GM06990 (cell line): ENCODE data around the gene ATP7A.
"Not testable (repeated sequence)": the region's sequence is repeated elsewhere in the genome, so short reads cannot be mapped to it uniquely, and the experiment has no call there.

ENCODE experiments used
- DNase-seq: peaks from one replicate; pipeline ENCODE4 v3.0.0-alpha.2; 2011; ENCODE audit not compliant: insufficient read length; ENCODE audit errors: extremely low read depth
- H3K27me3 ChIP-seq: replicated peaks from 2 replicates; pipeline ENCODE4 v1.6.0; 2011; ENCODE audit warnings: low read length; ENCODE audit not compliant: control insufficient read depth, insufficient read depth
- H3K36me3 ChIP-seq: 2 replicates; pipeline ENCODE4 v1.5.1; 2011; ENCODE audit warnings: low read length; ENCODE audit not compliant: control insufficient read depth, insufficient read depth
- H3K4me3 ChIP-seq: replicated peaks from 2 replicates; pipeline ENCODE4 v1.5.1; 2011; ENCODE audit warnings: low read depth, mild to moderate bottlenecking, control low read depth, low read length
- CTCF ChIP-seq: IDR thresholded peaks from 2 replicates; pipeline ENCODE4 v1.5.1; 2011; ENCODE audit warnings: low read length, control low read depth, mild to moderate bottlenecking, inconsistent platforms; ENCODE audit not compliant: insufficient read depth, poor library complexity, severe bottlenecking

The ATP7A gene

GRCh38 chrX:77937291-77937690 is 26.8 kb downstream of the ATP7A start:
- no peak for TF ChIP-seq CTCF
- H3K27me3 ChIP-seq = no peaks in the 10 kb centered on the region
- DNase-seq = no peak

GRCh38 chrX:77938083-77938680 is 27.7 kb downstream of the ATP7A start:
- no peak for DNase-seq
- Histone ChIP-seq H3K36me3 (no peaks in the 10 kb centered on the region), H3K4me3 (no peak overlapping the region), H3K27me3 (no peaks in the 10 kb centered on the region)
- no peak for TF ChIP-seq CTCF

More at GRCh38 chrX:77937291-77937690, 26.8 kb downstream of the ATP7A start:
- Histone ChIP-seq H3K36me3 (no peaks in the 10 kb centered on the region), H3K4me3 (no peak overlapping the region)

GRCh38 chrX:77945031-77945430 is 34.5 kb downstream of the ATP7A start:
- H3K36me3 ChIP-seq, DNase-seq, H3K27me3 ChIP-seq, H3K4me3 ChIP-seq: not testable (repeated sequence)

- no peaks in the 10 kb centered on the region for H3K27me3 ChIP-seq
- no peak overlapping the region for H3K4me3 ChIP-seq
Observed at GRCh38 chrX:77945910-77946545, 35.5 kb downstream of the ATP7A start.

GRCh38 chrX:77946571-77946970 is 36.1 kb downstream of the ATP7A start:
- no peaks in the 10 kb centered on the region for H3K27me3 ChIP-seq
- H3K4me3 ChIP-seq = no peak overlapping the region
- TF ChIP-seq CTCF = no peak
- DNase-seq = no peak
- no peaks in the 10 kb centered on the region for H3K36me3 ChIP-seq

More at GRCh38 chrX:77945910-77946545, 35.5 kb downstream of the ATP7A start:
- no peak for DNase-seq
- no peaks in the 10 kb centered on the region for H3K36me3 ChIP-seq
- TF ChIP-seq CTCF = no peak

GRCh38 chrX:77949840-77950239 is 39.3 kb downstream of the ATP7A start:
- H3K36me3 ChIP-seq = no peaks in the 10 kb centered on the region
- no peak for TF ChIP-seq CTCF
- no peak overlapping the region for H3K4me3 ChIP-seq
- H3K27me3 ChIP-seq = no peaks in the 10 kb centered on the region
- no peak for DNase-seq
